Measurements from ENCODE around the gene CSTB.

The CSTB gene

GRCh38 chr21:43803558-43804300 is 27.6 kb upstream of the CSTB start:
- Histone ChIP-seq H3K36me3 (ENCODE audit: control insufficient read depth in 2 of 2, insufficient read depth in 1 of 2, low read length in 2 of 2) (peaks cover 16 to 70% of the 10 kb centered on the region in 2 experiments; a peak in 2 of 3 replicates), H3K4me3 (ENCODE audit: low read depth, low read length) (no peak overlapping the region), H3K9me3 (ENCODE audit: control insufficient read depth, insufficient read depth, low read depth, low read length) (no peaks in the 10 kb centered on the region), H3K4me1 (ENCODE audit: control insufficient read depth, insufficient read depth, low read length) (no peaks in the 10 kb centered on the region), H3K27ac (ENCODE audit: extremely low read depth, low read depth, low read length) (no peak overlapping the region)
- ChIA-PET CTCF (interaction anchor here (0.7 kb wide), 1 partner anchor 10 kb away, joined by 4 read pairs; no protein-coding TSS in a partner anchor), POLR2A (interaction anchor here (0.9 kb wide), 1 partner anchor 13 kb away, joined by 3 read pairs; no protein-coding TSS in a partner anchor)
- no peak for TF ChIP-seq ZNF114 (tag by site-specific recombination; IDR thresholded peaks at IDR 0.05)
- no peak for TF ChIP-seq HOXD13 (CRISPR knock-in tag; IDR thresholded peaks at IDR 0.05; ENCODE audit: borderline replicate concordance)
- TF ChIP-seq GLIS1 (tag by site-specific recombination; IDR thresholded peaks at IDR 0.05): no peak

DNA sequence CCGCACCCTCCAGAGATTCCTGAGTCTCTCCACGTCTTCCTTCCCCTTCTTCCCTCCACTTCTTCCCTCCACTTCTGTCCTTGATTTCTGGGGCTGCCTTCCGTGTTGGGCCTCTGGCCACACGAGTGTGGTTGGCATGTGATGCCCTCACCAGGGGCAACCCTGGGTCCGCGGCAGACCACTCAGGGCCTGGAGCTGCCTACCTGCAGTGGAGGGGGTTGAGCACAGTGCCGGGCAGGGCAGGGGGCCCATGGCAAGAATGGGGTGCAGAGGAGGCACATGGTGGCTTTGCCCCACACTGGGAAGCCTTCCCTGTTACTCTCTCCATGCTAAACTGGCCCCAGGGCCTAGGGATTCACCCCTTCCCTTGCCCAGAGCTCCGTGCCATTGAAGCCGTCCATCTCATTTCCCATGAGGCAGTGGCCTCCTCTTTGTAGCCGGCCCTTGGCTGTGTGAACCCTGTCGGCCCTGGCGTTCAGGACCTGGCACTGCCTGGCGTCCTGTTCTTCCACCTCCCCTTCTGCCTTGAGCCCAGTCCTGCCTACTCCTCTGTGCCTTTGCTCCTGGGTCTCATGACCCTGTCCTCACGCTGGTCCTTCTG is 26.7 kb upstream of the CSTB start:
- Histone ChIP-seq H3K36me3 (ENCODE audit: control insufficient read depth in 2 of 2, insufficient read depth in 1 of 2, low read length in 2 of 2) (peaks cover 16 to 79% of the 10 kb centered on the region in 2 experiments; a peak in 2 of 3 replicates), H3K9me3 (ENCODE audit: control insufficient read depth, insufficient read depth, low read depth, low read length) (no peaks in the 10 kb centered on the region), H3K27ac (ENCODE audit: extremely low read depth, low read depth, low read length) (no peak overlapping the region), H3K4me3 (ENCODE audit: low read depth, low read length) (no peak overlapping the region), H3K4me1 (ENCODE audit: control insufficient read depth, insufficient read depth, low read length) (no peaks in the 10 kb centered on the region)
- CTCF ChIA-PET: interaction anchor here (0.7 kb wide), 1 partner anchor 11 kb away, joined by 4 read pairs; no protein-coding TSS in a partner anchor
- POLR2A ChIA-PET: interaction anchor here (0.6 to 0.9 kb wide), 2 partner anchors 12 to 816 kb away, joined by 3 to 5 read pairs; no protein-coding TSS in a partner anchor
- TF ChIP-seq ZSCAN30 (tag by site-specific recombination; IDR thresholded peaks at IDR 0.05) (no peak), SETDB1 (IDR thresholded peaks at IDR 0.05; ENCODE audit: insufficient read length, low read length) (no peak), ZEB2 (tag by site-specific recombination; IDR thresholded peaks at IDR 0.05) (no peak), ZNF138 (tag by site-specific recombination; IDR thresholded peaks at IDR 0.05; ENCODE audit: borderline replicate concordance) (no peak), ZNF596 (tag by site-specific recombination; IDR thresholded peaks at IDR 0.05) (no peak), ZNF2 (tag by site-specific recombination; IDR thresholded peaks at IDR 0.05) (no peak), ZNF280D (tag by site-specific recombination; IDR thresholded peaks at IDR 0.05) (no peak)
- TF ChIP-seq, protein P1, sequence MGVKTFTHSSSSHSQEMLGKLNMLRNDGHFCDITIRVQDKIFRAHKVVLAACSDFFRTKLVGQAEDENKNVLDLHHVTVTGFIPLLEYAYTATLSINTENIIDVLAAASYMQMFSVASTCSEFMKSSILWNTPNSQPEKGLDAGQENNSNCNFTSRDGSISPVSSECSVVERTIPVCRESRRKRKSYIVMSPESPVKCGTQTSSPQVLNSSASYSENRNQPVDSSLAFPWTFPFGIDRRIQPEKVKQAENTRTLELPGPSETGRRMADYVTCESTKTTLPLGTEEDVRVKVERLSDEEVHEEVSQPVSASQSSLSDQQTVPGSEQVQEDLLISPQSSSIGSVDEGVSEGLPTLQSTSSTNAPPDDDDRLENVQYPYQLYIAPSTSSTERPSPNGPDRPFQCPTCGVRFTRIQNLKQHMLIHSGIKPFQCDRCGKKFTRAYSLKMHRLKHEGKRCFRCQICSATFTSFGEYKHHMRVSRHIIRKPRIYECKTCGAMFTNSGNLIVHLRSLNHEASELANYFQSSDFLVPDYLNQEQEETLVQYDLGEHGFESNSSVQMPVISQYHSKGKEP (tag by site-specific recombination; IDR thresholded peaks at IDR 0.05): no peak
- TF ChIP-seq, protein P2, sequence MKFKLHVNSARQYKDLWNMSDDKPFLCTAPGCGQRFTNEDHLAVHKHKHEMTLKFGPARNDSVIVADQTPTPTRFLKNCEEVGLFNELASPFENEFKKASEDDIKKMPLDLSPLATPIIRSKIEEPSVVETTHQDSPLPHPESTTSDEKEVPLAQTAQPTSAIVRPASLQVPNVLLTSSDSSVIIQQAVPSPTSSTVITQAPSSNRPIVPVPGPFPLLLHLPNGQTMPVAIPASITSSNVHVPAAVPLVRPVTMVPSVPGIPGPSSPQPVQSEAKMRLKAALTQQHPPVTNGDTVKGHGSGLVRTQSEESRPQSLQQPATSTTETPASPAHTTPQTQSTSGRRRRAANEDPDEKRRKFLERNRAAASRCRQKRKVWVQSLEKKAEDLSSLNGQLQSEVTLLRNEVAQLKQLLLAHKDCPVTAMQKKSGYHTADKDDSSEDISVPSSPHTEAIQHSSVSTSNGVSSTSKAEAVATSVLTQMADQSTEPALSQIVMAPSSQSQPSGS (tag by site-specific recombination; IDR thresholded peaks at IDR 0.05; ENCODE audit: low read depth): no peak
